Neuronal stem cell (in vitro differentiated cells): ENCODE measurements around the gene C1GALT1C1.

Experiments
- DNase-seq: peaks from one replicate; pipeline ENCODE4 v3.0.0-alpha.2; 2013; ENCODE audit warnings: low spot score
- H2AFZ ChIP-seq: one replicate; pipeline ENCODE4 v1.6.1; 2013; ENCODE audit warnings: mild to moderate bottlenecking, low read length, inconsistent platforms
- H2AK5ac ChIP-seq: 2 replicates; pipeline ENCODE4 v1.6.1; 2013; ENCODE audit warnings: low read depth, mild to moderate bottlenecking, inconsistent platforms, low read length, moderate library complexity, mixed read lengths
- H2BK120ac ChIP-seq: 2 replicates; pipeline ENCODE4 v1.6.1; 2013; ENCODE audit warnings: low read depth, mild to moderate bottlenecking, inconsistent platforms, low read length, moderate library complexity, mixed read lengths
- H2BK12ac ChIP-seq: one replicate; pipeline ENCODE4 v1.6.1; 2013; ENCODE audit warnings: low read length, inconsistent platforms
- H2BK15ac ChIP-seq: 2 replicates; pipeline ENCODE4 v1.6.1; 2013; ENCODE audit warnings: mild to moderate bottlenecking, low read length, inconsistent platforms, mixed read lengths
- H2BK5ac ChIP-seq: one replicate; pipeline ENCODE4 v1.6.1; 2013; ENCODE audit warnings: inconsistent platforms, mild to moderate bottlenecking, low read length, moderate library complexity
- H3K14ac ChIP-seq: one replicate; pipeline ENCODE4 v1.6.1; 2013; ENCODE audit warnings: low read length, inconsistent platforms
- H3K18ac ChIP-seq: 2 replicates; pipeline ENCODE4 v1.6.1; 2013; ENCODE audit warnings: low read length, inconsistent platforms
- H3K23ac ChIP-seq: 2 replicates; pipeline ENCODE4 v1.6.1; 2013; ENCODE audit warnings: low read depth, mild to moderate bottlenecking, mixed read lengths, low read length, inconsistent platforms; ENCODE audit not compliant: poor library complexity
- H3K27ac ChIP-seq: replicated peaks from 3 replicates; pipeline ENCODE4 v1.5.1; 2013; ENCODE audit warnings: low read length, inconsistent platforms
- H3K27me3 ChIP-seq, 3 experiments: 2 replicates each; pipeline ENCODE4 v1.6.1; 2013; ENCODE audit warnings: low read length in 3 of 3, mild to moderate bottlenecking in 2 of 3, inconsistent platforms in 1 of 3, low read depth in 1 of 3, mixed read lengths in 1 of 3, moderate library complexity in 1 of 3; ENCODE audit not compliant: control insufficient read depth in 3 of 3, insufficient read depth in 3 of 3
- H3K36me3 ChIP-seq, 2 donors: replicated peaks in 1 of 2; 2 replicates each; pipeline ENCODE4 v1.6.1; 2013; ENCODE audit warnings: low read length in 2 of 2; ENCODE audit not compliant: control insufficient read depth in 2 of 2, insufficient read depth in 2 of 2
- H3K4ac ChIP-seq: 2 replicates; pipeline ENCODE4 v1.6.1; 2013; ENCODE audit warnings: inconsistent platforms, mild to moderate bottlenecking, low read length, moderate library complexity
- H3K4me1 ChIP-seq, 2 donors: 1 replicate in 1 of 2; 2 replicates in 1 of 2; pipeline ENCODE4 v1.6.1; 2013; ENCODE audit warnings: low read length in 2 of 2, low read depth in 1 of 2; ENCODE audit not compliant: control insufficient read depth in 2 of 2, insufficient read depth in 1 of 2
- H3K4me2 ChIP-seq: one replicate; pipeline ENCODE4 v1.6.1; 2013; ENCODE audit warnings: mild to moderate bottlenecking, low read length, inconsistent platforms; ENCODE audit not compliant: insufficient read depth, poor library complexity, severe bottlenecking
- H3K4me3 ChIP-seq, 2 donors: 2 replicates each; pipeline ENCODE4 v1.5.1; 2013; ENCODE audit warnings: low read length in 2 of 2, mild to moderate bottlenecking in 2 of 2, inconsistent platforms in 1 of 2, moderate library complexity in 1 of 2
- H3K79me1 ChIP-seq: one replicate; pipeline ENCODE4 v1.6.1; 2013; ENCODE audit warnings: low read depth, mild to moderate bottlenecking, inconsistent platforms, low read length, moderate library complexity
- H3K9ac ChIP-seq: one replicate; pipeline ENCODE4 v1.6.1; 2013; ENCODE audit warnings: mild to moderate bottlenecking, low read depth, low read length, inconsistent platforms; ENCODE audit not compliant: poor library complexity
- H3K9me3 ChIP-seq, 2 donors: replicated peaks in 1 of 2; 2 replicates each; pipeline versions ENCODE3 to v1.6.1; 2013; ENCODE audit warnings: low read length in 2 of 2, mild to moderate bottlenecking in 2 of 2, inconsistent platforms in 1 of 2, low read depth in 1 of 2, mixed read lengths in 1 of 2, moderate library complexity in 1 of 2; ENCODE audit not compliant: control insufficient read depth in 2 of 2, insufficient read depth in 1 of 2
- H4K8ac ChIP-seq: one replicate; pipeline ENCODE4 v1.6.1; 2013; ENCODE audit warnings: low read depth, mild to moderate bottlenecking, inconsistent platforms, low read length, moderate library complexity
- H4K91ac ChIP-seq: one replicate; pipeline ENCODE4 v1.6.1; 2013; ENCODE audit warnings: low read length, low read depth, mild to moderate bottlenecking, inconsistent platforms; ENCODE audit not compliant: poor library complexity
- WGBS, 2 donors: extraction: QIAGEN DNeasy Blood & Tissue Kit; methylation state at CpG; one replicate each; pipeline ENCODE4 v1.1.7; 2013; ENCODE audit warnings: missing lambda C conversion rate in 2 of 2, mixed read lengths in 1 of 2; ENCODE audit not compliant: insufficient read length in 2 of 2, insufficient replicate concordance in 1 of 2; ENCODE audit errors: extremely low coverage in 2 of 2; 5-methylcytosine and 5-hydroxymethylcytosine counted together

C1GALT1C1 gene

GRCh38 chrX:120625371-120625770, 4.5 kb downstream of the C1GALT1C1 start:
- H2BK120ac ChIP-seq: no peak overlapping the region
- H3K4me3 ChIP-seq: no peak overlapping the region
- no peaks in the 10 kb centered on the region for H3K27me3 ChIP-seq
- H3K4me1 ChIP-seq: no peaks in the 10 kb centered on the region
- no peak overlapping the region for H4K91ac ChIP-seq
- peaks cover 0 to 3% of the 10 kb centered on the region in 2 donors for H3K36me3 ChIP-seq
- H3K4me2 ChIP-seq: no peak overlapping the region
- H3K18ac ChIP-seq: no peak overlapping the region
- no peaks in the 10 kb centered on the region for H3K9me3 ChIP-seq
- no peak overlapping the region for H3K4ac ChIP-seq
- DNase-seq: no peak
- H2BK5ac ChIP-seq: no peak overlapping the region
- no CpG with 5 or more reads among the region's 2 CpGs for WGBS, 2 donors
- no peak overlapping the region for H3K9ac ChIP-seq
- H3K27ac ChIP-seq: no peak overlapping the region
- no peaks in the 10 kb centered on the region for H3K79me1 ChIP-seq
- H2BK12ac ChIP-seq: no peak overlapping the region
- H3K14ac ChIP-seq: no peak overlapping the region
- H2BK15ac ChIP-seq: no peak overlapping the region
- H2AFZ ChIP-seq: no peak overlapping the region
- H4K8ac ChIP-seq: no peak overlapping the region
- no peak overlapping the region for H3K23ac ChIP-seq
- no peak overlapping the region for H2AK5ac ChIP-seq

- H3K18ac ChIP-seq: no peak overlapping the region
- no peak overlapping the region for H3K27ac ChIP-seq
- no peak overlapping the region for H3K4ac ChIP-seq
- no peaks in the 10 kb centered on the region for H3K9me3 ChIP-seq
- H3K36me3 ChIP-seq: peaks cover 0 to 22% of the 10 kb centered on the region in 2 donors
- no peaks in the 10 kb centered on the region for H3K4me1 ChIP-seq
- H2BK5ac ChIP-seq: no peak overlapping the region
- WGBS, 2 donors: no CpG with 5 or more reads among the region's 5 CpGs
- DNase-seq: no peak
- no peak overlapping the region for H3K4me3 ChIP-seq
- no peak overlapping the region for H2BK12ac ChIP-seq
- H3K27me3 ChIP-seq: no peaks in the 10 kb centered on the region
- no peak overlapping the region for H2BK15ac ChIP-seq
- no peak overlapping the region for H2AFZ ChIP-seq
- H2BK120ac ChIP-seq: no peak overlapping the region
- no peak overlapping the region for H3K4me2 ChIP-seq
- H4K8ac ChIP-seq: no peak overlapping the region
- H2AK5ac ChIP-seq: no peak overlapping the region
- H3K79me1 ChIP-seq: no peaks in the 10 kb centered on the region
- no peak overlapping the region for H3K23ac ChIP-seq
- no peak overlapping the region for H3K9ac ChIP-seq
- no peak overlapping the region for H4K91ac ChIP-seq
- H3K14ac ChIP-seq: no peak overlapping the region
These were observed 11.7 kb downstream of the C1GALT1C1 start for GRCh38 chrX:120617996-120618630.

GRCh38 chrX:120614816-120615215, 15.0 kb downstream of the C1GALT1C1 start:
- Histone ChIP-seq H2BK15ac (no peak overlapping the region), H3K14ac (no peak overlapping the region), H2BK12ac (no peak overlapping the region), H3K18ac (no peak overlapping the region), H3K79me1 (no peaks in the 10 kb centered on the region), H3K4me1 (no peaks in the 10 kb centered on the region), H3K27me3 (no peaks in the 10 kb centered on the region), H2BK5ac (no peak overlapping the region), H3K27ac (no peak overlapping the region), H3K23ac (no peak overlapping the region), H3K4me2 (no peak overlapping the region), H3K4ac (no peak overlapping the region), H2AK5ac (no peak overlapping the region), H3K9ac (no peak overlapping the region), H4K91ac (no peak overlapping the region), H2AFZ (no peak overlapping the region), H3K9me3 (no peaks in the 10 kb centered on the region), H4K8ac (no peak overlapping the region), H3K4me3 (no peak overlapping the region), H3K36me3 (peaks cover 0 to 34% of the 10 kb centered on the region in 2 donors), H2BK120ac (no peak overlapping the region)
- no peak for DNase-seq

GRCh38 chrX:120612086-120612485, 17.8 kb downstream of the C1GALT1C1 start:
- Histone ChIP-seq H3K27me3 (no peaks in the 10 kb centered on the region), H4K91ac (no peak overlapping the region), H3K36me3 (peaks cover 0 to 57% of the 10 kb centered on the region in 2 donors), H3K4me2 (no peak overlapping the region), H3K4me3 (no peak overlapping the region), H3K9ac (no peak overlapping the region), H2AFZ (no peak overlapping the region), H3K14ac (no peak overlapping the region), H2BK12ac (no peak overlapping the region), H2BK15ac (no peak overlapping the region), H3K79me1 (no peaks in the 10 kb centered on the region), H4K8ac (no peak overlapping the region), H3K4me1 (no peaks in the 10 kb centered on the region), H3K27ac (no peak overlapping the region), H2BK120ac (no peak overlapping the region), H3K18ac (no peak overlapping the region), H2AK5ac (no peak overlapping the region), H3K4ac (no peak overlapping the region), H2BK5ac (no peak overlapping the region), H3K23ac (no peak overlapping the region), H3K9me3 (no peaks in the 10 kb centered on the region)
- DNase-seq: no peak
- WGBS, 2 donors: no CpG with 5 or more reads among the region's 1 CpG
